ENCODE measurements around the gene INTS4. TPM values are rescaled to one million over a fixed set of nuclear protein-coding genes. Genes with fewer than 3 reads are reported as not detected.

INTS4 gene
- total RNA-seq, 2 donors from 2014 or later: 23.4 to 31.1 TPM

GRCh38 chr11:78036313-78036712 lies 41.8 kb upstream of the INTS4 start:
- no peaks in the 10 kb centered on the region for H3K36me3 ChIP-seq
- TF ChIP-seq, protein P1, sequence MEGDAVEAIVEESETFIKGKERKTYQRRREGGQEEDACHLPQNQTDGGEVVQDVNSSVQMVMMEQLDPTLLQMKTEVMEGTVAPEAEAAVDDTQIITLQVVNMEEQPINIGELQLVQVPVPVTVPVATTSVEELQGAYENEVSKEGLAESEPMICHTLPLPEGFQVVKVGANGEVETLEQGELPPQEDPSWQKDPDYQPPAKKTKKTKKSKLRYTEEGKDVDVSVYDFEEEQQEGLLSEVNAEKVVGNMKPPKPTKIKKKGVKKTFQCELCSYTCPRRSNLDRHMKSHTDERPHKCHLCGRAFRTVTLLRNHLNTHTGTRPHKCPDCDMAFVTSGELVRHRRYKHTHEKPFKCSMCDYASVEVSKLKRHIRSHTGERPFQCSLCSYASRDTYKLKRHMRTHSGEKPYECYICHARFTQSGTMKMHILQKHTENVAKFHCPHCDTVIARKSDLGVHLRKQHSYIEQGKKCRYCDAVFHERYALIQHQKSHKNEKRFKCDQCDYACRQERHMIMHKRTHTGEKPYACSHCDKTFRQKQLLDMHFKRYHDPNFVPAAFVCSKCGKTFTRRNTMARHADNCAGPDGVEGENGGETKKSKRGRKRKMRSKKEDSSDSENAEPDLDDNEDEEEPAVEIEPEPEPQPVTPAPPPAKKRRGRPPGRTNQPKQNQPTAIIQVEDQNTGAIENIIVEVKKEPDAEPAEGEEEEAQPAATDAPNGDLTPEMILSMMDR (IDR thresholded peaks at IDR 0.05): no peak
- no peaks in the 10 kb centered on the region for H3K9me3 ChIP-seq
- no peaks in the 10 kb centered on the region for H3K27me3 ChIP-seq (replicated peaks; ENCODE audit: insufficient read depth)
- H3K4me1 ChIP-seq (ENCODE audit: control insufficient read depth in 1 of 2, low read depth in 2 of 2): peaks cover 3 to 18% of the 10 kb centered on the region in 2 donors
- no peak for ATAC-seq (ENCODE audit: insufficient number of reproducible peaks, low FRiP score, low read depth)
- H3K27ac ChIP-seq: no peak overlapping the region
- no peak for DNase-seq (ENCODE audit: low spot score)
- no peak overlapping the region for H3K4me3 ChIP-seq

DNA sequence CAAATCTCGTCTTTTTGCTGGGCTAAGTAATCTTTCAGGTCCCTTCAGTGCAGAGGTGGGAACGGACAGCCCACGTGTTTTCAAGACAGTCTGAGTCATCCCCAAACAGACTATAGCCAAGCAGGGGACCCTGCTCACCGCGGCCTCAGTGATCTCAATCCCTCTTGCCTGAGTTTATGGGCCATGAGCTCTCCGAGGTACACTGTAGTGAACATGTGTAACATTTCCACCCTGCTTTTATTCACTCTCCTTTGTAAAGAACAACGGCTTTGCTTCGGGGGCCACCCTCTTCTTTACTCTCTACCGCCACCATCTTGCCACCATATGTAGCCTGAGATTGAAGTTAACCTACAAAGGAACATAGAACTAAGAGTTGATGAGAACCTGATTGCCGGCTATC lies 40.2 kb upstream of the INTS4 start:
- ATAC-seq (ENCODE audit: insufficient number of reproducible peaks, low FRiP score, low read depth): no peak
- Histone ChIP-seq H3K27ac (no peak overlapping the region), H3K9me3 (no peaks in the 10 kb centered on the region), H3K27me3 (replicated peaks; ENCODE audit: insufficient read depth) (no peaks in the 10 kb centered on the region), H3K36me3 (no peaks in the 10 kb centered on the region), H3K4me3 (no peak overlapping the region), H3K4me1 (ENCODE audit: control insufficient read depth in 1 of 2, low read depth in 2 of 2) (peaks cover 2 to 13% of the 10 kb centered on the region in 2 donors)
- no peak for DNase-seq (ENCODE audit: low spot score)
- TF ChIP-seq, protein P1 (IDR thresholded peaks at IDR 0.05): no peak

- H3K27ac ChIP-seq: no peak overlapping the region
Measured at GRCh38 chr11:78033040-78033439, 38.6 kb upstream of the INTS4 start.

GRCh38 chr11:78032090-78032489 lies 37.6 kb upstream of the INTS4 start:
- no peak for DNase-seq (ENCODE audit: low spot score)
- ATAC-seq (ENCODE audit: insufficient number of reproducible peaks, low FRiP score, low read depth): no peak
- TF ChIP-seq, protein P1 (IDR thresholded peaks at IDR 0.05): no peak
- Histone ChIP-seq H3K4me1 (ENCODE audit: control insufficient read depth in 1 of 2, low read depth in 2 of 2) (peaks cover 2 to 10% of the 10 kb centered on the region in 2 donors), H3K36me3 (no peaks in the 10 kb centered on the region), H3K9me3 (no peaks in the 10 kb centered on the region), H3K27ac (no peak overlapping the region), H3K27me3 (replicated peaks; ENCODE audit: insufficient read depth) (no peaks in the 10 kb centered on the region), H3K4me3 (no peak overlapping the region)

More at GRCh38 chr11:78033040-78033439, 38.6 kb upstream of the INTS4 start:
- ATAC-seq (ENCODE audit: insufficient number of reproducible peaks, low FRiP score, low read depth): no peak
- no peak overlapping the region for H3K4me3 ChIP-seq
- H3K27me3 ChIP-seq (replicated peaks; ENCODE audit: insufficient read depth): no peaks in the 10 kb centered on the region
- DNase-seq (ENCODE audit: low spot score): no peak
- no peaks in the 10 kb centered on the region for H3K36me3 ChIP-seq
- H3K4me1 ChIP-seq (ENCODE audit: control insufficient read depth in 1 of 2, low read depth in 2 of 2): peaks cover 2 to 10% of the 10 kb centered on the region in 2 donors
- TF ChIP-seq, protein P1 (IDR thresholded peaks at IDR 0.05): no peak
- H3K9me3 ChIP-seq: no peaks in the 10 kb centered on the region

- DNase-seq (ENCODE audit: low spot score) (no peak), ATAC-seq (ENCODE audit: insufficient number of reproducible peaks, low FRiP score, low read depth) (no peak)
- TF ChIP-seq, protein P1 (IDR thresholded peaks at IDR 0.05): no peak
- Histone ChIP-seq H3K36me3 (no peaks in the 10 kb centered on the region), H3K9me3 (no peaks in the 10 kb centered on the region), H3K27me3 (replicated peaks; ENCODE audit: insufficient read depth) (no peaks in the 10 kb centered on the region), H3K4me3 (no peak overlapping the region), H3K27ac (no peak overlapping the region), H3K4me1 (ENCODE audit: control insufficient read depth in 1 of 2, low read depth in 2 of 2) (peaks cover 2 to 10% of the 10 kb centered on the region in 2 donors)
Measured at GRCh38 chr11:78031629-78032028, 37.2 kb upstream of the INTS4 start.

Data from thoracic aorta (tissue), 2 donors.